RWPE2 (cell line): ENCODE measurements around the gene CSMD2.
"Not testable (repeated sequence)": the region's sequence is repeated elsewhere in the genome, so short reads cannot be mapped to it uniquely, and the experiment has no call there.

Experiments used
- ATAC-seq: fragments of 200-7000 bp; cut with Tn5 transposase; 3 replicates; pipeline ENCODE4 v1.9.1; 2021; ENCODE audit warnings: low read depth
- DNase-seq: peaks from one replicate; pipeline ENCODE4 v3.0.0-alpha.2; 2020; ENCODE audit warnings: low spot score
- H3K27ac ChIP-seq: fragments of 450-650 bp; 2 replicates; pipeline ENCODE4 v1.5.1; 2017; ENCODE audit warnings: mild to moderate bottlenecking; ENCODE audit not compliant: poor library complexity, severe bottlenecking
- H3K27me3 ChIP-seq: fragments of 250-450 bp; sonication (Bioruptor Pico); 2 replicates; pipeline ENCODE4 v1.5.1; 2021; ENCODE audit warnings: mild to moderate bottlenecking, moderate library complexity; ENCODE audit not compliant: insufficient read depth, poor library complexity, severe bottlenecking
- H3K36me3 ChIP-seq: fragments of 250-450 bp; sonication (Bioruptor Pico); 2 replicates; pipeline ENCODE4 v1.5.1; 2020; ENCODE audit warnings: low read depth, mild to moderate bottlenecking, moderate library complexity
- H3K4me1 ChIP-seq: fragments of 250-450 bp; sonication (Bioruptor Pico); 2 replicates; pipeline ENCODE4 v1.5.1; 2021; ENCODE audit warnings: mild to moderate bottlenecking, moderate library complexity; ENCODE audit not compliant: insufficient read depth, poor library complexity, severe bottlenecking
- H3K4me3 ChIP-seq: fragments of 250-450 bp; sonication (Bioruptor Pico); 2 replicates; pipeline ENCODE4 v1.5.1; 2021; ENCODE audit warnings: mild to moderate bottlenecking, moderate library complexity; ENCODE audit not compliant: severe bottlenecking
- H3K9me3 ChIP-seq: fragments of 250-450 bp; sonication (Bioruptor Pico); 2 replicates; pipeline ENCODE4 v1.5.1; 2021; ENCODE audit warnings: mild to moderate bottlenecking, moderate library complexity; ENCODE audit not compliant: severe bottlenecking
- TF ChIP-seq, protein P1 (sequence below): fragments of 450-650 bp; IDR thresholded peaks from one replicate; pipeline ENCODE4 v1.5.1; 2017; ENCODE audit warnings: mild to moderate bottlenecking, moderate library complexity; ENCODE audit not compliant: poor library complexity, severe bottlenecking

CSMD2 gene

DNA sequence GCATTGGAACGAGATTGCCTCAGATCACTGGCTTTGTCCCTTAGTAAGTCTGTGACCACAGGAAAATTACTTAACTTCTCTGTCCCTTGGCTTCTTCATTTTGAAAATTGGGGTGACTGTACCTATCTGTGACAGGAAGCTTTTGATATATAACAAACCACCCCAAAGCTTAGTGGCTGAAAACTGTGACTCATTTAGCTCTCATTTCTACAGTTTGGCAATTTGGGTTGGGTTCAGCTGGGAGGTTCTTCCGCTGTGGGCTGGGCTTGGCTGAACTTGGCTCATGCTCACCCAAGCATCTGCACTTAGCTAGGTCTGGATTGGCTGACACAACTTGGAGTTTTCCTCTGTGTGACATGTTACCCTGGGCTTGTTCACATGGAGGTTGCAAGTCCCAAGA, 25.7 kb upstream of the CSMD2 start:
- ATAC-seq = no peak

DNA sequence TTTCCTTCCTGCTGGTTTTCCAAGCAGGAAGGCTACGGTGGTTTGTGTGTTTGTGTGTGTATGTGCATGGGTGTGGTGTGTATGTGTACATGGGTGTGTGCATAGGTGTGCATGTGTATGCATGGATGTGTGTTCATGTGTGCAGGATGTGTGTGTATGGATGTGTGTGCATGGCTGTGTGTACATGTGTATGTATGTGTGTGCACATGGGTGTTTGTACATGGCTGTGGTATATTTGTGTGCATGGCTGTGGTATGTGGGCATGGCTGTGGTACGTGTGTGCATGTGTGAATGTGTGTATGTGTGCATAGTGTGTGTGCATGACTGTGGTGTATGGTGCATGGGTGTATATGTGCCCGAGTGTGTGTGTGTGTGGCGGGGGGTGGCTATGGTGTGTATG, 24.0 kb upstream of the CSMD2 start:
- no peak for ATAC-seq
- H3K4me3 ChIP-seq = no peak overlapping the region
- H3K36me3 ChIP-seq = no peaks in the 10 kb centered on the region
- peaks cover 2% of the 10 kb centered on the region for H3K27me3 ChIP-seq
- no peak for DNase-seq
- H3K4me1 ChIP-seq = no peaks in the 10 kb centered on the region
- peaks cover 3% of the 10 kb centered on the region for H3K9me3 ChIP-seq
- TF ChIP-seq, protein P1, sequence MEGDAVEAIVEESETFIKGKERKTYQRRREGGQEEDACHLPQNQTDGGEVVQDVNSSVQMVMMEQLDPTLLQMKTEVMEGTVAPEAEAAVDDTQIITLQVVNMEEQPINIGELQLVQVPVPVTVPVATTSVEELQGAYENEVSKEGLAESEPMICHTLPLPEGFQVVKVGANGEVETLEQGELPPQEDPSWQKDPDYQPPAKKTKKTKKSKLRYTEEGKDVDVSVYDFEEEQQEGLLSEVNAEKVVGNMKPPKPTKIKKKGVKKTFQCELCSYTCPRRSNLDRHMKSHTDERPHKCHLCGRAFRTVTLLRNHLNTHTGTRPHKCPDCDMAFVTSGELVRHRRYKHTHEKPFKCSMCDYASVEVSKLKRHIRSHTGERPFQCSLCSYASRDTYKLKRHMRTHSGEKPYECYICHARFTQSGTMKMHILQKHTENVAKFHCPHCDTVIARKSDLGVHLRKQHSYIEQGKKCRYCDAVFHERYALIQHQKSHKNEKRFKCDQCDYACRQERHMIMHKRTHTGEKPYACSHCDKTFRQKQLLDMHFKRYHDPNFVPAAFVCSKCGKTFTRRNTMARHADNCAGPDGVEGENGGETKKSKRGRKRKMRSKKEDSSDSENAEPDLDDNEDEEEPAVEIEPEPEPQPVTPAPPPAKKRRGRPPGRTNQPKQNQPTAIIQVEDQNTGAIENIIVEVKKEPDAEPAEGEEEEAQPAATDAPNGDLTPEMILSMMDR = no peak
- H3K27ac ChIP-seq = no peak overlapping the region

More for the DNA sequence above, 25.7 kb upstream of the CSMD2 start:
- TF ChIP-seq, protein P1 = no peak
- H3K27ac ChIP-seq = no peak overlapping the region
- no peaks in the 10 kb centered on the region for H3K36me3 ChIP-seq
- peaks cover 3% of the 10 kb centered on the region for H3K9me3 ChIP-seq
- no peaks in the 10 kb centered on the region for H3K4me1 ChIP-seq
- no peak for DNase-seq
- H3K4me3 ChIP-seq = no peak overlapping the region
- peaks cover 2% of the 10 kb centered on the region for H3K27me3 ChIP-seq

DNA sequence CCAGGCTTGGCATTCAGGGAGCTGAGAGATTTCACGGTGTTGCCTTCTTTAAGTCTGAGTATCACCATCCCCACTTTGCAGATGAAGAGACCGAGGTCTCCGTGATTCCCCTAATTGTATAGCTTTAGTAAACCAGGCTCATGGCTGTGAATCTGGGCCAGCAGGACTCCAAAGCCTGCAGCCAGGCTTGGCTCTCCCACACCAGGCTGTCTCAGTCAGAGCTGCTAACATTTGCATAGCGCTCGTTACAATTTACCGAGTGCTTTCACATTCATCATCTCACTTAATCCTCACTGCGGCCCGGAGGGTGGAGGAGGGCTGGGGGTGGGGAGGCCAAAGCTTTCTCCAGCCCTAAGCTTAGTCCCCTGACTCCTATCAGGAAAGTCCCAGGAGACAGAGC, 23.4 kb upstream of the CSMD2 start:
- peaks cover 3% of the 10 kb centered on the region for H3K9me3 ChIP-seq
- no peaks in the 10 kb centered on the region for H3K4me1 ChIP-seq
- no peaks in the 10 kb centered on the region for H3K36me3 ChIP-seq
- H3K27me3 ChIP-seq = peaks cover 2% of the 10 kb centered on the region
- ATAC-seq = no peak
- no peak for DNase-seq
- H3K27ac ChIP-seq = no peak overlapping the region
- no peak overlapping the region for H3K4me3 ChIP-seq
- TF ChIP-seq, protein P1 = no peak

DNA sequence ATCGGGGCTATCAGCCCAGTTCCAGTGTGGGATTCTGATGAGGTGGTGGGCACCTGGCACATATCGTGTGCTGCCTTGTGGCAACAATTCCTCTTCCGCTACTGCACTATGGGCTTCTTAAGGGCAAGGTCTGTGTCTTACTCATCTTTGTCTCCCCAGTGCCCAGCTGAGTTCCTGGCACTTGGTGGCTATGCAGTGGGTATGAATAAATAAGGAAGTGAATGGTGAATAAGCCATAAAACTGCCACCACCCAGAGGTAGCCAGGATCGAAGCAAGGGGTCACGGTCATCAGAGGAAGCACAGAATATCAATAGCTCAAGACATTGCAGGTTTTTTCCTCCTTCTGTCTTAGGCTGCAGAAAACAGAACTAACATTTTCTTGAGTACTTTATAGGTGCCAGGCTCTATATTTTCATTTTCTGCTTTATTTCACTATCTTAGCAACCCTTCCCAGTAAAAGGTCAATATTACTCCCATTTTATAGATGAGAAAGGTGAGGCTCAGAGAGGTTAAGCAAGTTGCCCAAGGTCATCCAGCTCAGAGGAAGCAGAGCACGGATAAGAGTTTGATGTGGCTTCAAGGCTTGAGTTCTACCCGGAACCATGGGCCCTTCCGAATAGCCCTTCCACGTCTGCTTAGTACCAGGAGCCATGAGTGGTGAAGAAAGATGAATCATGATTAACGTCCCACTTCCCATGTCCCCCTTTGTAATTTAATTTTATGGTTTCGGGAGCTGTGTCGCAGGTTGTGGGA, 21.9 kb upstream of the CSMD2 start:
- TF ChIP-seq, protein P1 = no peak
- DNase-seq = no peak
- H3K4me1 ChIP-seq = no peaks in the 10 kb centered on the region
- peaks cover 3% of the 10 kb centered on the region for H3K9me3 ChIP-seq
- peaks cover 5% of the 10 kb centered on the region for H3K27me3 ChIP-seq
- ATAC-seq = no peak
- no peak overlapping the region for H3K4me3 ChIP-seq
- no peak overlapping the region for H3K27ac ChIP-seq
- no peaks in the 10 kb centered on the region for H3K36me3 ChIP-seq

DNA sequence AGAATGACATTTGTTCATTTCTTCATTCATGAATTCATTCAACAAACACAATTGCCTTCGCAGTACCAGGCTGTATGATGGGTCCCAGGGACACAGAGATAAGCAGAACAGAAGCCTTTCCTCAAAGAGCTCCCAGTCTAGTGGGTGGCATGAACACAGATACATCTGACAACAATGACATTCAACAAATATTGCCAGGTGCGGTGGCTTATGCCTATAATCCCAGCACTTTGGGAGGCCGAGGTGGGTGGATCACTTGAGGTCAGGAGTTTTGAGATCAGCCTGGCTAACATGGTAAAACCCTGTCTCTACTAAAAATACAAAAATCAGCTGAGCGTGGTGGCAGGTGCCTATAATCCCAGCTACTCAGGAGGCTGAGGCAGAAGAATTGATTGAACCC, 18.4 kb upstream of the CSMD2 start:
- H3K36me3 ChIP-seq, H3K9me3 ChIP-seq, H3K4me1 ChIP-seq, H3K4me3 ChIP-seq, ATAC-seq, H3K27ac ChIP-seq, DNase-seq: not testable (repeated sequence)
- H3K27me3 ChIP-seq = peaks cover 17% of the 10 kb centered on the region
